HG03565 (cell line): ENCODE measurements around the gene EGFR.

Source experiments
- ATAC-seq: cut with Tn5 transposase; IDR thresholded peaks from one replicate; pipeline ENCODE4 v1.9.1; 2021; ENCODE audit warnings: mild to moderate bottlenecking, moderate library complexity; ENCODE audit not compliant: unreplicated experiment

Gene EGFR

DNA sequence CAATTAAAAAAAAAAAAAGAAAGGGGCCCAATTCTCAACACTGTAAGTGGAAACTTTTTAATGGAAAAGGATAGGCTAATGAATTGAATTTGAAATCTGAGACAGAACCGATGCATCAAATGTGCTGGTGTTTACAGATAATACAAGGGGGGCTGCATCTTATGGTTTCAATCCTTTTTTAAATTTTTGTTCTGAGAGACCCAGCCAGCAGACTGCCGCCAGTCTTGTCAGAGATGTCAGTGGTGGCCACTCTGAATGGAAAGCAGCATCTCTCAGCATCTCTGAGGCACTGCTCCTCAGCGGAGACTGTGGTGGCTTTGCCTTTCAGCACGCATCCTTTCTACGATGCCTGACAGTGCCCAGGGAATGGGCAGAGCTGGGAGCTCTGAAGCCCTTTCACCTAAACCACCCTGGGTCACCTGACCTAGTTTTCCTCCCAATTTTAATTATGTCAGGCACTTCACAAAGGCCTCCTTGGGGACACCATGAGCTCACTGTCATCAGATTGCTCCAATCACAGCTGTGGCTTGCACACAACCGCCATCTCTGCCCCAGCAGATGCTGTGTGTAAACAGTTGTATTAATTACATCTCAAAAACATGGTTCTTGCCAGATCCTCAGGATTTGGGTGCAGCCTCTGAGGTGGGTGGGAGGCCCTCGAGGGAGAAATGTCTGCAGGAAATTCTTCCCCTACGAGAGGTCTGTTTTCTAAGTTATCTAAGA lies 81.2 kb downstream of the EGFR start:
- no peak for ATAC-seq

- no peak for ATAC-seq
These were observed 81.9 kb downstream of the EGFR start for GRCh38 chr7:55100544-55101327.

- no peak for ATAC-seq
These were observed 82.5 kb downstream of the EGFR start for GRCh38 chr7:55101359-55101758.

- ATAC-seq, result no peak
These were observed 85.3 kb downstream of the EGFR start for GRCh38 chr7:55104123-55104522.

DNA sequence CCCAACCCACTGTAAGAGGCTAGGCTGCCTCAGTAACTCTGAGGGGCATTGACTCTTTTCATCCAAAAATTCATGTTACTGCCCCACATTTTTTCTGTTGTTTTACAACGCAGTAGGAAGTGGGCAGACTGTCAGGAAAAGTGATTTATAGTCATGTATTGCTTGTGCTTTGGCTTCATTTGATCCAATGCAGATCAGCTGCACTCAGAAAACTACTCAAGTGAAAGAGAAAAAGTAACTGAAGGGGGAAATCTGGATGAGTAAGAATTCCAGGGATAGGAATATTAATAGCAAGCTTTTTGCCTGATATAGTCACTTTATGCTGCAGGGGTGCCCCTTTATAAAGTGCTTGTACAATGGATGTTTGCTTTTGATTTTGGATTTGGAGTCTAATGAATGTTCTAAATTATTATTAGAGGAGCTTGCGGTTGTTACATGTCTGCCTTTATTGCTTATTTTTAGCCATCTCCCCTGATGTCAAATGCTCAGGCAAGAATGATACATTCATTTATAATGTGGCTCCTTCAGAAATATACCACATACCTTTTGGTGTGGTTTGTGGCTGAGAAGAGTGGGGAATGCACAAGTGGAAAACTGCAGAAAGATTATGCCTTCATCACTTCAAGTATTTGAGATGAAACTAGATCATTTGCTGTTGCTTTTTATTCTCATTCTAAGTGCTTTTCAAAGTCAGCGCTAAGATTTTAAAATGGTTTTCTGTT lies 86.1 kb downstream of the EGFR start:
- ATAC-seq, result no peak

DNA sequence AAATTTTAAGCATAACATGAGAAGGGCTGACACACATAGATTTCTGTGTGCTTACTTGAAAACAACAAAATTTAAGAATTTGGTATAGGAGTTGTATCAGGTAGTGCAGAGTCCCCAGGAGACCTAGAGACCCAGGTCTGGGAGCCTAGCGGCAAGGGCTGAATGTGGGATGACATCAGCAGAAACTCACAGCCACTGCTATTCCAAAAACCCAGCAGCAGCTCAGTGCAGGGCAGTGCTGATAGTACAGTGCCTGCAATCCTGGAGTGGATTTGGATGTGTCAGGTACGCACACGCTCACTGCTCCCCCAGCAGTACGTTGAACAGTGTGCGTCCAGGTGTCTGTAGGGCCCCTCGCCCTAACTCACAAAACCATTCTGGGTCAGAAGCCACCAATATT lies 87.1 kb downstream of the EGFR start:
- no peak for ATAC-seq

DNA sequence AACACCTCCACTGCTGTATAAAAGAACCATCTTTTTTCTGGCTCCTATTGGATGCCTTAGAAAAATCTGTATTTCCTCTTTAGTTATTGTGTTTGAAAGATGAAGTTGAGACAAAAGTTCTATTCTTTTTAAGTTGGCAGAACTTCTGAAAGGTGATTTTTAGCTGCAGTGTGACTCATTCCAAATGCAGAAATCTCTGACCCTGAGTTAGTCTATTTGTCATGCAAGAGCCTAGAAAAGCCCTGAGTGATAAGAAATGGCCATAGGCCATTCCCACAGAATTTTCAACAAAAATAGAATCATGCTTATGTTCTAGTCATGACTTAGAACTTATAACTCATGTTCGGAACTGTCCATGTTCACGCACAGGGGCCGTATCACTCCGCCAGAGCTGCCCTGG lies 89.1 kb downstream of the EGFR start:
- no peak for ATAC-seq

DNA sequence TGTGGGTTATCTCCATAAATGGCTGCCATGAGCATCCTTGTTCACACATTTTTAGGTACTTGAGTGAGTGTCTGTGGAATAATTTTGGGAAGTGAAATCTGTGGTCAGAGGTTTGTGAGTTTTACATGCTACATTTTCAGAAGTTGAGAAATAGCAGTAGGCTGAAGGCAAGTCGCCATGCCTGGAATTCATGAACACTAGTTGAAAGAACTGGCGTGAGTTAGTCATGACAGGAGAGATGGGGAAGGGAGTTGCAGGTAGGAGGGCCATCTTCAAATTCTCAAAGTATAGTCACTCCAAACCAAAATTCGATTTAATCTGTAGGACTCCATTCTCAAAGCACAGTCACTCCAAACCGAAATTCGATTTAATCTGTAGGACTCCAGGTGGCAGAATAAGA lies 89.6 kb downstream of the EGFR start:
- no peak for ATAC-seq

- no peak for ATAC-seq
These were observed 90.0 kb downstream of the EGFR start for GRCh38 chr7:55108818-55109217.

DNA sequence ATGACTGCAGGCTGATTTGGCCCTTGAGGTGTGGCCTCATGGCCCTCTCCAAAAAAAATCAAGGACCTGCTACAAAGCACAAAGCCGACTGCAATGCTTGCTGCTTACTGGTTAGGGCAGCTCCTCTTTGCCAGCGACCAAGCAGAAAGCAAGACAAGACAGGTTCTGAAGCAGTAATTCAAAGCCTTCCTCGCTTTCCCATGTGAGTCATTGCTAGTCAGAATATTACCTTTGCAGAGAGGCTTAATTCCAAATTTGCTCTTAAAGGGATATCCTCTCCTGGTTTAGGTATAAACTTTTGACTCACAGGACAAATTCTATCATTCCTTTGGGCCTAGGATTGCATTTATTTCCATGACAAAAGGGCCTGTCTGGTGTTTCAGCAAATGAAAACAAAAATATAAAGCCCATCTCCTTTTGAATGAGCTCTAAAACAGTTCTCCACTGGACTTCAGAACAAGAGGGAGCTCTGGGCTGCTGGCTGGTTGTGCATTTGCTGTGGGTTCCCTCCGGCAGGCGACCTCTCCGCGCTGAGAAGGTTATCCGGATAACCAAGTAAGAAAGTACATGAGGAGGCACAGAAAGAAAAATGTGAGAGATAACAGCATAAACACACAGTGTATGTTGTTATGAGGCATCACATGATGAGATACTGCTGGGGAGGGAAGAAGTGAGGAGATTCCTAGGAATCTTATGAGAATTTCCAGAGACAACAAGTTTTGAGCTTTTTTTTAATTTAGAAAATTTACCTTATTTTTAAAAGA lies 90.8 kb downstream of the EGFR start:
- no peak for ATAC-seq

GRCh38 chr7:55110282-55110992 lies 91.6 kb downstream of the EGFR start:
- no peak for ATAC-seq

DNA sequence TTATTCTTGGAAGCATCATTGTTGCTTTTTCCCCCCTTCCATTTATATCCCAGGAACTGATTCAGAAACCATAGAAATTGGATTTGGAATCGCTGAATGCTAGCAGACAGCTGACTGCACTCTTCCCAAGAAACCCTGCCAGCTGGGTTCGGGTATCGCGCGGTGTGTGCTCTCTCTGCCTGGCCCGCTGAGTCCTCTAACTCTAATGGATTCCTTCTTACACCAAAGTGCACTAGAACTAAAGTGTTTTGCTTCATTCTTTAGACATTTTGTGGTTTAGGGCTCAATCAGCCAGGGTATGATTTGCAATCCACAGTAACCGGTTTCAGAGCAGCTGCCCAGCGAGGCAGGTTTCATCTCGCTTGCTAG lies 92.2 kb downstream of the EGFR start:
- ATAC-seq, result peak; percentile 50

GRCh38 chr7:55112056-55112455 lies 93.2 kb downstream of the EGFR start:
- no peak for ATAC-seq

DNA sequence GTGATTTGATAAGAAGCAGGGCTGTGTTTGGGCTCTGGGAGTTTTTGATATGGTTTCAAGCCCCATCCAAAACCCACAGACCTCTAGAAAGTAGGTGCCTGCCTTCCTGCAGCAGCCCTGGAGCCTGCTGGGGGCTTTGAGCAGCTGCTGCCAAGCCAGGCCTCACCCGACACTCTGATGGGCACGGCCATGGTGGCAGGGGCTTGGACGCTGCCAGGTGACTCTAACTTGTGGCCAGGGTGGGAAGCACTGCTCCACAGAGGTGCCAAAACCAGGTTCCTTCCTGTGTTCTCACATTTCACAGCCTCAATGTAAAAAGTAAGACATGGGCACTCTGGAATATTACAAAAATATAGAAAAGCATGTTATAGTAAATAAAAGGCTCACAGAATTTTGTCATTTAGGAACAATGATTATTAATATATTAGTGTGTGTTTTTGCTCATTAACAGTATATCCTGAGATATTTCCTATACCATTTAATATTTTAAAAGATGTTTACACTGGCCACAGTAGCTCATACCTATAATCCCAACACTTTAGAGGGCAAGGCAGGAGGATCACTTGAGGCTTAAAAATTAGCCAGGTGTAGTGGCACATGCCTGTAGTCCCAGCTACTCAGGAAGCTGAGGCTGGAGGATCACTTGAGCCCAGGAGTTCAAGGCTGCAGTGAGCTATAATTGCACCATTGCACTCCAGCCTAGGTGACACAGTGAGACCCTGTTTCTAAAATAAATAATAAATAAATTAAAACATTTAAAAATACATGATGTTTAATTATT lies 95.1 kb downstream of the EGFR start:
- ATAC-seq, result no peak

- ATAC-seq, result no peak
These were observed 98.5 kb downstream of the EGFR start for GRCh38 chr7:55117286-55117685.

DNA sequence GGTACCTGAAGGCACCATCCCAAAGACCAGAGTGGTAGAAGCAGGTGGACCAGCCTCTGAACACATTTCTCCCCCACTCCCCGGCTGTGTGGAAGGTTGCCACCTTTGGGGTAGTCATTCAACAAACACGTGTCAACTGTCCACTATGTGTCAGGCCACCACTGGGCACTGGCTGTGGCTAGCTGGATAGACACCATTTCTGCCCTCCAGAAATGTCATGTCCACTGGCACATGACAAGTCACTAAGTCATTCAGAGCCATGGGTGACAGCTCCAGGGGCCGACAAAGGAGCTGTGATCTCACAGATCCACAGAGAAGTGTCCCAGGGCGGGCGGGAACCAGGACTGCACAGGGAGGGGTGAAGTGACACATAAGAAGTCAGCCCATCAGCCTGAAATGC lies 99.6 kb downstream of the EGFR start:
- ATAC-seq, result no peak

DNA sequence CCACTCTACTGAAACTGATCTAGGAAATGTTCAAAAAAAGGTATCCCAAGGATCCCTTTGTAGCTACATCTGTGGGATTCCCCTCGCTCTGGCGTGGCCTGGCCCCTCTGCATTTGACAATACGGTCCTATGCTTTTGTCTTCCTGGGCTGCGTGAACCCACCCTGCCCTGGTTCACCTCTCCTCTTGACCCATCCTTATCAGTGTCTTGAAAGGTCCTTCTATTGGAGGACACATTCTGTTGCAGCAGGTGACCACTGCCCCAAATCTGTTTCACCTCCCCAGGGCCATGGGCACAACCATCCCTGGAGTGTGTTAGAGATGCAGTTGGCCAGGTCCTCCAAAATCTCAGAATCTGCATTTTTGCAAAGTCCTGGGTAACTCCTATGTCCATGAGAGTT lies 100.8 kb downstream of the EGFR start:
- no peak for ATAC-seq

DNA sequence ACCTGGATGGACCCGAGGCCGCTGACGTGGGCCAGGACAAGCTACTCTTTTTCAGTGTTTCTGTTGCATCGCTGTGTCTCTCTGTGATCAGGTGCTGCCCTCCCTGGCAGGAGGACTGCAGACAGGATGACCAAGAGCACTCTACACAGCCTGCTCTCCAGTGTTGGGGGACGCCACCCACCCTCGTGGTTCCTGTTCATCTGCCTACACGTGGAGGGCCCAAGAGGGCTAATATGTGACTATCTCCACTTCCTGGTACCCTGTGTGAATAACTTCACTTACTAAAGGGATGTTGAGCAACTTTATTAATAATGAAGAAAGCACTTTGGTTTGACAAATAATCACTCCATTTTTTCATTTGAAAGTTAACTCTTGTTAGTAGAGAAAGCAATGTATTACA lies 101.3 kb downstream of the EGFR start:
- no peak for ATAC-seq

GRCh38 chr7:55120501-55121198 lies 101.8 kb downstream of the EGFR start:
- ATAC-seq, result no peak
